Effector memory CD4-positive, alpha-beta T cell (primary cell): Measurements from ENCODE around the gene RPGR.

Experiments
- DNase-seq, 3 donors: peaks; one replicate each; pipeline ENCODE4 v3.0.0-alpha.2; 2020
- H3K27ac ChIP-seq: 2 replicates; pipeline ENCODE4 v1.7.0; 2013; ENCODE audit warnings: mild to moderate bottlenecking, low read length, moderate library complexity; ENCODE audit not compliant: insufficient read depth, poor library complexity, severe bottlenecking
- H3K27me3 ChIP-seq: replicated peaks from 2 replicates; pipeline ENCODE4 v1.7.0; 2013; ENCODE audit warnings: mild to moderate bottlenecking, low read length; ENCODE audit not compliant: insufficient read depth, control insufficient read depth, poor library complexity, severe bottlenecking
- H3K36me3 ChIP-seq: 2 replicates; pipeline ENCODE4 v1.7.0; 2013; ENCODE audit warnings: mild to moderate bottlenecking, low read length, moderate library complexity; ENCODE audit not compliant: control insufficient read depth, insufficient read depth
- H3K4me1 ChIP-seq: 2 replicates; pipeline ENCODE4 v1.7.0; 2013; ENCODE audit warnings: low read length, mild to moderate bottlenecking; ENCODE audit not compliant: control insufficient read depth, insufficient read depth, poor library complexity, severe bottlenecking
- H3K4me3 ChIP-seq: 2 replicates; pipeline ENCODE4 v1.7.0; 2013; ENCODE audit warnings: low read length, low read depth, mild to moderate bottlenecking; ENCODE audit not compliant: insufficient read depth, poor library complexity, severe bottlenecking
- H3K9me3 ChIP-seq: 2 replicates; pipeline ENCODE4 v1.7.0; 2013; ENCODE audit warnings: mild to moderate bottlenecking, low read length, moderate library complexity; ENCODE audit not compliant: control insufficient read depth

The RPGR gene

DNA sequence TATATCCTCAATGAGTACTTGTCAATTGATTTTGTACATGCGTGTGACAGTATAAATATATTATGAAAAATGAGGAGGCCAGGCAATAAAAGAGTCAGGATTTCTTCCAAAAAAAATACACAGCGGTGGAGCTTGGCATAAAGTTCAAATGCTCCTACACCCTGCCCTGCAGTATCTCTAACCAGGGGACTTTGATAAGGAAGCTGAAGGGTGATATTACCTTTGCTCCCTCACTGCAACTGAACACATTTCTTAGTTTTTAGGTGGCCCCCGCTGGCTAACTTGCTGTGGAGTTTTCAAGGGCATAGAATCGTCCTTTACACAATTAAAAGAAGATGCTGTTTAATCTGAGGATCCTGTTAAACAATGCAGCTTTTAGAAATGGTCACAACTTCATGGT, 25.1 kb upstream of the RPGR start, which contains the start of gene OTC:
OTC (plus strand) TSS at position 243 of the 400 bp plus-strand sequence; CDS start at position 336, 93 bp downstream.
- no peak for DNase-seq
- Histone ChIP-seq H3K4me3 (no peak within 1 kb of the TSS), H3K27ac (no peak within 1 kb of the TSS), H3K9me3 (no peaks in the 10 kb centered on the region), H3K4me1 (no peaks in the 10 kb centered on the region), H3K27me3 (no peaks in the 10 kb centered on the region), H3K36me3 (no peaks in the 10 kb centered on the region)

DNA sequence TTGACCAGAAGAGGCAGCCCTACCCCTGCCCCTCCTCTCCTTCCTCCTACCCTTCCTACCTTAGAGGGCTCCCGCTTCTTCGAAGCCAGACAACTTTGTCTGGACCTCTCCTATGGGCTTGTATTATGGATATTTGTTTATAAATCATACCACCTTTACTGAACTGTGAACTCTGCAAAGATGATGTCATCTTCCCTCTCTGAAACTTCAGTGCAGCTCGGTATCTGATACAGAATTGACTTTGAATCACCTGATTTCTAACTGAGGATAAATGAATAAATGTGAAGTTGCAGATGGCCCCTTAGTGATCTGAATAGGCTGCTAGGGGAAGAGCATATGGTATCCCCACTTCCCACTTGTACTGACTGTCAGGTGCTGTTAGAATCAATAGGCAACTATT, 24.0 kb upstream of the RPGR start:
- Histone ChIP-seq H3K4me1 (no peaks in the 10 kb centered on the region), H3K4me3 (no peak overlapping the region), H3K27me3 (no peaks in the 10 kb centered on the region), H3K9me3 (no peaks in the 10 kb centered on the region), H3K27ac (no peak overlapping the region), H3K36me3 (no peaks in the 10 kb centered on the region)
- DNase-seq, result no peak

DNA sequence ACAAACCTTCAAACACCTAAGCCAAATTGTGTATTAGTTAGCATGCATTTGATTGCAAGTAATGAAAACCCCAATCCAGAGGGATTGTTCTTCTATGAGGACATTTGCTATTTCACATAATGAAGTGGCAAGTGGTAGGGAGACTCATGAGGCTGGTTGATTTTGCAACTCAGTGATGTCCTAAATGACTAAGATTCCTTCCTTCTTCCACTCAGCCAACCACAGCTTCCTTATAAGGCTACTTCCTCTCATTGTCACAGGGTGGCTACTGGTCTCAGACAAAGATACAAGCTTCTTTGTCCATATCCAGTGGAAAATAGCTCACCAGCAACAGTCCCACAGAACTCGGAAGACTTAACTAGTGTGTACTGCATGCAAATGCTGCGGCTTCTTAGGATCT, 19.8 kb upstream of the RPGR start:
- no peaks in the 10 kb centered on the region for H3K27me3 ChIP-seq
- no peak overlapping the region for H3K4me3 ChIP-seq
- no peak overlapping the region for H3K27ac ChIP-seq
- no peaks in the 10 kb centered on the region for H3K9me3 ChIP-seq
- H3K4me1 ChIP-seq, result no peaks in the 10 kb centered on the region
- no peak for DNase-seq
- H3K36me3 ChIP-seq, result no peaks in the 10 kb centered on the region

DNA sequence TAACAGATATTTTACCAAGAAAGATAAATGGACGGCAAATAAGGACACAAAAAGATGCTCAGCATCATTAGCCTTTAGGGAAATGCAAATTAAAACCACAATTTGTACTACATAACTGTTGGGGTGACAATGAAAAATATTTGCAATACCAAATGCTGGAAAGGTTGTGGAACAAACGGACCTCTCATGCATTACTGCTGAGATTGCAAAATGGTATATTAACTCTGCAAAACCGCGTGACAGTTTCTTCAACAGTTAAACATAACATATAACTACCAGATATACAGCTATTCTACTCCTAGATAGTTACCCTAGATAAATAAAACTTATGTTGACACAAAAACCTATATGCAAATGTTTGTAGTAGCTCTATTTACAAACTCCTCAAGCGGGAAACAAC, 18.8 kb upstream of the RPGR start:
- Histone ChIP-seq H3K4me3 (no peak overlapping the region), H3K27ac (no peak overlapping the region), H3K9me3 (no peaks in the 10 kb centered on the region), H3K27me3 (no peaks in the 10 kb centered on the region), H3K36me3 (no peaks in the 10 kb centered on the region), H3K4me1 (no peaks in the 10 kb centered on the region)
- no peak for DNase-seq

DNA sequence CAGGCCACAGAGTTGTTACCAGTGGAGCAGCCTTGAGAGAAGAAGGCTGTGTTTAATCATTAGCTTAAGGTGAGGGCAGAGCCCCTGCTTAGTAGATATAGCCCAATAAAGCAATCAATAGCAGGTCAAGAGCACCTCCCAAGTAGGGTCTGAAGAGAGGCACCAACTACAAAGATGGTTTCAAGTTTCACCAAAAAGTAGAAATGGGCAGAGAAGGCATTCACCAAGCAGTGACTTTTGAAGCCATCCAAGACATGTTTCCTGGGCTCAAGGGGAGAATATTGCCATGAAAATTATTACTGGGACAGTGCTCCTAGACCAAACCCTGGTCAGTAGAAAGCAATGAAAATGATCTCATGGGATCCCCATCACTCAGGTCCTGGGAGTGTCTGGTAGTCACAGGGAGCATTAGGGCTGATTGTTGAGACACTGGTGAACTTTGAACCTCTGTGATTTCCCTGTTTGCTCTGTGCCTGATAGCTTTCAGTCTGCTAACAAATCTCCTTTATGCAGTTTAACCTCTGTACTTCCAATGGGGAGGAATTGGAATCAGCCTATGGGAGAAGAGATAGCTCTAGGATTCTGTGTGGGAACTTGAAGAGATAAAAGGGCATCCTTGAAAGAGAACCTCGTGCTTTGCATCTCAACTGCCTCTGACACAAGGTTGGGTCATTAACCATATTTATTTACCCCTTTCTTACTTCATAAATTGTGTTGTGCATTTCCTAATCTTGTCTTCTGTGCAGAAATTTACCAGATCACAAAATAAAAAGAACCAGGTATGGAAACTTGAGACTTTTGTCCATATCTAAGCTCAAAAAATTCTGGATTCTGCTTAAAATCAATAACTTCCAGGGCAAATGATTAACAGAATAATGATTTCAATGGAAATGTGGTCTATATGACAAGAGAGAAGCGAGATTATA, 15.8 kb upstream of the RPGR start:
- Histone ChIP-seq H3K4me3 (no peak overlapping the region), H3K36me3 (no peaks in the 10 kb centered on the region), H3K27me3 (no peaks in the 10 kb centered on the region), H3K4me1 (no peaks in the 10 kb centered on the region), H3K27ac (no peak overlapping the region), H3K9me3 (no peaks in the 10 kb centered on the region)
- DNase-seq, result no peak

DNA sequence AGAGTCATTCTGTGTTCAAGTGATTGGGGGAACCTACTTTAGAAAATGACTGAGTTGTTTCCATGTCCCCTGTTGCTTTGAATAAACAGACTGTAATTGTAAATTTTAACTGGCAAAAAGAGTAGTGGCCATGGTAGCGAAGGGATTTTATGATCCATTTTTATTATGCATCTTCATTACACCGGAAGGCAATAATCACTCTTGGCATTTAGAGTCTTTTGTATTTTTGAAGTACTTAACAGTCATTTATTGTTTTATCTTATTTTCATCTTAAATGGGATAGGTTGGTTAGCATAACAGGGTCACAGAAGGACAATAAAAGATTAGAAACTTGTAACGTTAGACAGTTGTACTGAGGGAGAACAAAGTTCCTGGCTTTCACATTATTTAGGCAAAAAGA, 14.1 kb upstream of the RPGR start:
- no peak for DNase-seq
- Histone ChIP-seq H3K4me1 (no peaks in the 10 kb centered on the region), H3K9me3 (no peaks in the 10 kb centered on the region), H3K27ac (no peak overlapping the region), H3K36me3 (no peaks in the 10 kb centered on the region), H3K4me3 (no peak overlapping the region), H3K27me3 (no peaks in the 10 kb centered on the region)

DNA sequence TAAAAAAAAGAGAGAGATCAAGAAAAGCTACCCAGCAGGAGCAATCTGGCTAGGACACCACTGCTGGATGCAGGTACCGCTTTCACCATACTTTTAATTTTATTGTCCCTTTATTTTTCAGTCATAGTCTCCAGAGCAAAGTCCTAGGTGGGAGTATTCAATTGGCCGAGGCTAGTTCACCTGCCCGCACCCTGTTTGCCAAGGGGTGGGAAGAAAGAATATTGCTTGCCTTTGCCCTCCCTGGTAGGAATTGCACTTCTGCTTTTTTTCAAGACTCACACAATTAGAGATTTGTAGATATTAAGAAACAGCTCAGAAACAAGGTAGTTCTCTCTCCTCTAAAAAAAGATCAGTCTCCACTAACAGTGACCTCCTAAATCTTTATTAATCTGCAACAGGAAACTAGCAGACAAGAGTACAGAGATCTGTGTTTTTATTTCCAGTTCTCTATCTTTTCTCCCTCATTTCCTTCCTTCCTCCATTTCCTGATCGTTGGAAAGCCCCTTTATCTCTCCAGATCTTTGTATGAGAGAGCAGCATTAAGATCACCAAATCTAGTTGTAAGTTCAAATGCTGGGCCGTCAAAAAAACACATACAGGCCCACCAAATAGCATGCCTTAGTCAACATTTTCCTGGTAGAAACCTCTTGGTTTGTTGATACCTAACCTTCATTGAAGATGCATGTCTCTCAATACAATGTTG, 9.4 kb upstream of the RPGR start:
- H3K4me1 ChIP-seq, result no peaks in the 10 kb centered on the region

DNA sequence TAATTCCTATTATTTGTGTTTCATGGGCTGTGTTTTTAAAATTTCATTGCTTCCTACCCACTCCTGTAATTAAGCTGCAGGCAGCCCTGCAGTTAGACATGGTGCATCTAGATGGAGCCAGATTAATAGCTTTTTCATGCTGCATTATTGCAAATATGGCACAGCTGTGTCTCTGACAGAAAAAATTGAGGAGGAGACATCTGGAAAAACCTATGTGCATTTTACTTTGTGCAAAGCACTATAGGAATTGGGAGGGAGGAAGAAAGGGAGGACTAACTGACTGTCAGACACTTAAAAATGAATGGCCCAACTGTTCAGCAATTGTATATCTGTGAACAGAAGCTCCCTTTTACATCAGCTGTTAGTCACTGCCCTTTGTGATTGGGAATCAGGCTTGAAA, 8.1 kb upstream of the RPGR start:
- Histone ChIP-seq H3K9me3 (no peaks in the 10 kb centered on the region), H3K27ac (no peak overlapping the region), H3K4me1 (no peaks in the 10 kb centered on the region), H3K36me3 (no peaks in the 10 kb centered on the region), H3K4me3 (no peak overlapping the region), H3K27me3 (no peaks in the 10 kb centered on the region)
- DNase-seq, result no peak

More for the DNA sequence above, 9.4 kb upstream of the RPGR start:
- H3K9me3 ChIP-seq, result no peaks in the 10 kb centered on the region
- no peak for DNase-seq
- H3K4me3 ChIP-seq, result no peak overlapping the region
- no peak overlapping the region for H3K27ac ChIP-seq
- no peaks in the 10 kb centered on the region for H3K36me3 ChIP-seq
- H3K27me3 ChIP-seq, result no peaks in the 10 kb centered on the region

DNA sequence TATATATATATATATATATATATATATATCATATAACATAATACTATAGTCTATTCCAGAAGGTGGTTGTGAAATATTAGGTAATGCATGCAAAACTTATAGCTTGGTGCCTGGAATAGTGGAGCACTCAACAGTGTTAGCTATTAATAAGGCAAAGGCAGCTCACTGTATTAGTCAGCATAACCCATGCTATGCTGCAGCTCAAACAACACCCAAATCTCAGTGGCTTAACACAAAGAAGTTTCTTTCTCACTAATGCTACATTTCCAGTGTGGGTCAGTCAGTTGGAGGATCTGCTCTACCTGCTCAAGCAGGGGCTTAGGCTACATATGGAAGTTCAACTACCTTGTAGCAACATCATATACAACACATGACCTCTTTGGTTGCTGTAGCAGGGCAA, 5.2 kb upstream of the RPGR start:
- no peaks in the 10 kb centered on the region for H3K27me3 ChIP-seq

DNA sequence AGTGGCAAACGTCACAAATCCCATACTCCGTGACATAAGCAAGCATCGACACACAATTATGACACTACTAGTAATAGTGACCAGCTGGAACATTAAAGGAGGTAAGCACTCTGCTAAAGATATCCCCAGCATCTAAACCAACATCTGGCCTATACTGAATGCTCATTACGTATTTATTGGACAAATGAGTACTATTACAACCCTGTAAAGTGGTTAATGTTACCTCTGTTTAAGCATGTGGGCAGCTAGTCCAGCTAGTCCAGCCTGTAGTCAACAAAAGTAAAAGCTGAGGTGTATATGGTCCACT, 419 bp upstream of the RPGR start:
- no peak for DNase-seq
- H3K9me3 ChIP-seq, result no peaks in the 10 kb centered on the region
- H3K4me1 ChIP-seq, result peaks cover 6% of the 10 kb centered on the region
- peak overlapping the region; percentile 84 for H3K27ac ChIP-seq
- H3K27me3 ChIP-seq, result no peaks in the 10 kb centered on the region
- H3K4me3 ChIP-seq, result peak overlapping the region; percentile 78
- H3K36me3 ChIP-seq, result no peaks in the 10 kb centered on the region

More for the DNA sequence above, 5.2 kb upstream of the RPGR start:
- H3K9me3 ChIP-seq, result no peaks in the 10 kb centered on the region
- no peak overlapping the region for H3K4me3 ChIP-seq
- no peak for DNase-seq
- no peaks in the 10 kb centered on the region for H3K36me3 ChIP-seq
- no peak overlapping the region for H3K27ac ChIP-seq
- peaks cover 6% of the 10 kb centered on the region for H3K4me1 ChIP-seq
